Astrocyte (in vitro differentiated cells and primary cell): ENCODE results near the gene SLC25A30. TPM values are rescaled to one million over a fixed set of nuclear protein-coding genes. Genes with fewer than 3 reads are reported as not detected.

ENCODE experiments used
- DNase-seq: peaks from one replicate; pipeline ENCODE4 v3.0.0-alpha.2; 2010; ENCODE audit warnings: low read depth
- FAIRE-seq: peaks from 2 replicates; lab custom pipeline; 2011; peaks lifted over from hg19 to GRCh38; lab: Jason Lieb, UNC
- H2AFZ ChIP-seq: 2 replicates; pipeline ENCODE4 v1.6.0; 2012; ENCODE audit warnings: low read depth, low read length, inconsistent platforms
- H3K27ac ChIP-seq: 2 replicates; pipeline ENCODE4 v1.5.1; 2011; ENCODE audit warnings: low read depth, low read length, inconsistent platforms
- H3K27me3 ChIP-seq: 2 replicates; pipeline ENCODE4 v1.6.0; 2011; ENCODE audit warnings: low read length, inconsistent platforms; ENCODE audit not compliant: insufficient read depth
- H3K36me3 ChIP-seq: 2 replicates; pipeline ENCODE4 v1.5.1; 2011; ENCODE audit warnings: low read length, inconsistent platforms; ENCODE audit not compliant: insufficient read depth
- H3K4me1 ChIP-seq: 2 replicates; pipeline ENCODE4 v1.5.1; 2011; ENCODE audit warnings: low read length, inconsistent platforms; ENCODE audit not compliant: insufficient read depth
- H3K4me2 ChIP-seq: 2 replicates; pipeline ENCODE4 v1.6.0; 2012; ENCODE audit warnings: low read length, inconsistent platforms
- H3K4me3 ChIP-seq: 2 replicates; pipeline ENCODE4 v1.5.1; 2011; ENCODE audit warnings: low read depth, mild to moderate bottlenecking, low read length, inconsistent platforms; ENCODE audit not compliant: insufficient read depth
- H3K79me2 ChIP-seq: 2 replicates; pipeline ENCODE4 v1.6.0; 2012; ENCODE audit warnings: mild to moderate bottlenecking, low read length, inconsistent platforms; ENCODE audit not compliant: insufficient read depth
- H3K9ac ChIP-seq: 2 replicates; pipeline ENCODE4 v1.6.0; 2012; ENCODE audit warnings: mild to moderate bottlenecking, low read length, inconsistent platforms
- H3K9me3 ChIP-seq: 2 replicates; pipeline ENCODE4 v1.5.1; 2012; ENCODE audit warnings: low read depth, mild to moderate bottlenecking, low read length, inconsistent platforms; ENCODE audit not compliant: insufficient read depth
- H4K20me1 ChIP-seq: 2 replicates; pipeline ENCODE4 v1.6.0; 2012; ENCODE audit warnings: low read length, inconsistent platforms; ENCODE audit not compliant: insufficient read depth
- H3K27ac Mint-ChIP-seq: one replicate; pipeline ENCODE4 v1.8.0; 2021; ENCODE audit warnings: mild to moderate bottlenecking, mixed read lengths; ENCODE audit not compliant: unreplicated experiment
- H3K27me3 Mint-ChIP-seq: one replicate; pipeline ENCODE4 v1.8.0; 2021; ENCODE audit warnings: low read depth, mixed read lengths; ENCODE audit not compliant: unreplicated experiment
- H3K36me3 Mint-ChIP-seq: one replicate; pipeline ENCODE4 v1.8.0; 2021; ENCODE audit warnings: low read depth, mixed read lengths; ENCODE audit not compliant: unreplicated experiment
- H3K4me1 Mint-ChIP-seq: one replicate; pipeline ENCODE4 v1.8.0; 2021; ENCODE audit warnings: low read depth, mixed read lengths; ENCODE audit not compliant: unreplicated experiment
- H3K4me3 Mint-ChIP-seq: one replicate; pipeline ENCODE4 v1.8.0; 2021; ENCODE audit warnings: mild to moderate bottlenecking, moderate library complexity, mixed read lengths; ENCODE audit not compliant: unreplicated experiment
- H3K9me3 Mint-ChIP-seq: one replicate; pipeline ENCODE4 v1.8.0; 2021; ENCODE audit warnings: mild to moderate bottlenecking, mixed read lengths; ENCODE audit not compliant: unreplicated experiment
- EZH2 ChIP-seq: IDR thresholded peaks from 2 replicates; pipeline ENCODE4 v1.6.1; 2012; ENCODE audit warnings: mild to moderate bottlenecking, low read length, inconsistent platforms; ENCODE audit not compliant: insufficient read depth
- total RNA-seq: library from RNA; stranded (reverse); gene quantifications from 2 replicates; pipeline ENCODE4 v1.2.1, GENCODE V29; 2021
- TF ChIP-seq, protein P1 (sequence below): IDR thresholded peaks from 2 replicates; pipeline ENCODE4 v1.5.1; 2011; ENCODE audit warnings: low read depth, mild to moderate bottlenecking, inconsistent platforms, low read length, moderate library complexity; ENCODE audit not compliant: insufficient read depth

Gene SLC25A30
- total RNA-seq, 1 donor from 2014 or later, result 14.3 TPM

DNA sequence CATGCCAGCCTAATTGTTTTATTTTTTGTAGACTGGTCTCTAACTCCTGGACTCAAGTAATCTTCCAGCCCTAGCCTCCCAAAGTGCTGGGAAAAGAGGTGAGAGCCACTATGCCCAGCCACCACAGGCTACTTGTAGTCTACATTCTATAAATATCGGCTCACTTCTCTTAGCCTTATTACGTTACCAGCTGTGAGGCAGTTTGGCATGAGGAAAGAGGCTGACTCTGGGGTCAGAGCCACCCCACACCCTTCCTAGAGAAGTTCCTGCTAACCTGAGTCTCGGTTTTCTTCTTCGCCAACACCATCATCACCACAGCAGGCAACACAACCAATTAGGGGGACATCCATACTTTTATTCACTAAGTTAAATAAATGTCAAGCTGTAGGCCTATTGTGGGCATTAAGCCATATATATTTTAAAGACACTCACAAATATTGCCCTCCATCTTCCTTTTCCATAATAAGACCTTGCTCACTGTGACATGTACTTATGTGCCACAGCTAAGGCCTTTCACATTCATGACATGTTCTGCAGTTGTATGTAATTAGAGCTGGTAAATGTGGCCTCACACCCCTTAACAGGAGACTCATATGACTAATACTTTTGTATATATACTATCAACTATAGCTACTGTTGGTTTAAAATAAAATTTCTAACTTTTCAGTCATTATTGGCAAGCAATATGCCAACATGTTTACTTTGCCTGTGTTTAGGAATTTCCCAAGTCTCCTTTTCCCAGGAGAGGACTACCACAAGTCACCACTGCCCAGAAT lies 5.7 kb downstream of the SLC25A30 start:
- Mint-ChIP-seq H3K9me3 (no peaks in the 10 kb centered on the region), H3K27me3 (no peaks in the 10 kb centered on the region), H3K27ac (no peak overlapping the region), H3K4me3 (no peak overlapping the region), H3K4me1 (peaks cover 9% of the 10 kb centered on the region), H3K36me3 (peaks cover 3% of the 10 kb centered on the region)
- Histone ChIP-seq H4K20me1 (no peaks in the 10 kb centered on the region), H3K9me3 (no peaks in the 10 kb centered on the region), H3K79me2 (peaks cover 31% of the 10 kb centered on the region), H3K4me1 (peaks cover 14% of the 10 kb centered on the region), H3K36me3 (peaks cover 7% of the 10 kb centered on the region), H3K4me2 (no peak overlapping the region), H3K27me3 (no peaks in the 10 kb centered on the region), H3K27ac (no peak overlapping the region), H3K9ac (no peak overlapping the region), H3K4me3 (no peak overlapping the region), H2AFZ (no peak overlapping the region)
- FAIRE-seq, result no peak
- TF ChIP-seq, protein P1, sequence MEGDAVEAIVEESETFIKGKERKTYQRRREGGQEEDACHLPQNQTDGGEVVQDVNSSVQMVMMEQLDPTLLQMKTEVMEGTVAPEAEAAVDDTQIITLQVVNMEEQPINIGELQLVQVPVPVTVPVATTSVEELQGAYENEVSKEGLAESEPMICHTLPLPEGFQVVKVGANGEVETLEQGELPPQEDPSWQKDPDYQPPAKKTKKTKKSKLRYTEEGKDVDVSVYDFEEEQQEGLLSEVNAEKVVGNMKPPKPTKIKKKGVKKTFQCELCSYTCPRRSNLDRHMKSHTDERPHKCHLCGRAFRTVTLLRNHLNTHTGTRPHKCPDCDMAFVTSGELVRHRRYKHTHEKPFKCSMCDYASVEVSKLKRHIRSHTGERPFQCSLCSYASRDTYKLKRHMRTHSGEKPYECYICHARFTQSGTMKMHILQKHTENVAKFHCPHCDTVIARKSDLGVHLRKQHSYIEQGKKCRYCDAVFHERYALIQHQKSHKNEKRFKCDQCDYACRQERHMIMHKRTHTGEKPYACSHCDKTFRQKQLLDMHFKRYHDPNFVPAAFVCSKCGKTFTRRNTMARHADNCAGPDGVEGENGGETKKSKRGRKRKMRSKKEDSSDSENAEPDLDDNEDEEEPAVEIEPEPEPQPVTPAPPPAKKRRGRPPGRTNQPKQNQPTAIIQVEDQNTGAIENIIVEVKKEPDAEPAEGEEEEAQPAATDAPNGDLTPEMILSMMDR, result no peak
- TF ChIP-seq EZH2, result no peak
- DNase-seq, result no peak

DNA sequence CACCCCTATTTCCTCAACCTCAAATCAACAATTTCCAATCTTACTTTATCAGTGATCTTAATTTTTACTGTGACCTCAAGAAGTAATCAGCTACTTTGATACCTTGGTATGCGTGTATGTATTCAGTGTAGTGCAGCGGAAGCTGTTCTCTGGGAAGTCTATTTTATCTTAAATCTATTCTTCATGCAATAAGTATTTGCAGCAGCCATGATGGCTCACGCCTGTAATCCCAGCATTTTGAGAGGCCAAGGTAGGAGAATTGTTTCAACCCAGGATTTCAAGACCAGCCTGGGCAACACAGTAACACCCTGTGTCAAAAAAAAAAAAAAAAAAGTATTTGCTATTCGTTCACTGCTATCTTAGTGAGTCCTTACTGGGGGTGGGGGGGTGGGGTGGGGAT lies 6.5 kb downstream of the SLC25A30 start:
- Histone ChIP-seq H4K20me1 (no peaks in the 10 kb centered on the region), H3K79me2 (peaks cover 31% of the 10 kb centered on the region), H2AFZ (no peak overlapping the region), H3K9ac (no peak overlapping the region), H3K27ac (no peak overlapping the region), H3K36me3 (peaks cover 7% of the 10 kb centered on the region), H3K27me3 (no peaks in the 10 kb centered on the region), H3K4me2 (no peak overlapping the region), H3K4me3 (no peak overlapping the region), H3K4me1 (peaks cover 10% of the 10 kb centered on the region), H3K9me3 (no peaks in the 10 kb centered on the region)
- no peaks in the 10 kb centered on the region for H3K27me3 Mint-ChIP-seq
- no peaks in the 10 kb centered on the region for H3K9me3 Mint-ChIP-seq
- DNase-seq (no peak), FAIRE-seq (no peak)
- no peak overlapping the region for H3K4me3 Mint-ChIP-seq
- no peak overlapping the region for H3K27ac Mint-ChIP-seq
- H3K36me3 Mint-ChIP-seq, result peaks cover 3% of the 10 kb centered on the region
- H3K4me1 Mint-ChIP-seq, result peaks cover 4% of the 10 kb centered on the region
- no peak for TF ChIP-seq EZH2
- TF ChIP-seq, protein P1, result no peak

DNA sequence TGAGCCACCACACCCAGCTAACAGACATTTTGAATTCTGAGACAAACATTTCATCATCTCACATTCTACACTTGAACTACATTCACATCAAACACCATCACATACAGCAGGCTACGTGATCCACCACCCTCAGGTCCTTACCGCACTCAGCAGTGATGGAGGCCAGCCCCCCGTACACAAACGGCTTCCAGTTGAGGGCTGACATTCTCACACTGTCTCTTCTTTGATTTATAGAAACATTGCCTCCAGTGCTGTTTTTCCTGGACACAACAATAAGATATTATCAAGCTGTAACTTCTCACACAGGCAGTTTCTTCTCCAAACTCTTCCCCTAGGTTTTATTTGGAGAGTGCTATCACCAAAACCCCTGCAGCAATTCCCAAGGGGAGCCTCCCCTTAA lies 7.0 kb downstream of the SLC25A30 start:
- Histone ChIP-seq H2AFZ (no peak overlapping the region), H3K27me3 (no peaks in the 10 kb centered on the region), H3K27ac (no peak overlapping the region), H3K4me1 (peaks cover 8% of the 10 kb centered on the region), H3K4me2 (no peak overlapping the region), H4K20me1 (no peaks in the 10 kb centered on the region), H3K79me2 (peaks cover 27% of the 10 kb centered on the region), H3K9ac (no peak overlapping the region), H3K4me3 (no peak overlapping the region), H3K36me3 (peaks cover 7% of the 10 kb centered on the region), H3K9me3 (no peaks in the 10 kb centered on the region)
- TF ChIP-seq, protein P1, result no peak
- TF ChIP-seq EZH2, result no peak
- Mint-ChIP-seq H3K27ac (no peak overlapping the region), H3K9me3 (no peaks in the 10 kb centered on the region), H3K4me3 (no peak overlapping the region), H3K4me1 (peaks cover 4% of the 10 kb centered on the region), H3K27me3 (no peaks in the 10 kb centered on the region), H3K36me3 (peaks cover 6% of the 10 kb centered on the region)
- FAIRE-seq, result no peak
- no peak for DNase-seq
